ENCODE results near the gene CYSRT1.

CYSRT1 gene

DNA sequence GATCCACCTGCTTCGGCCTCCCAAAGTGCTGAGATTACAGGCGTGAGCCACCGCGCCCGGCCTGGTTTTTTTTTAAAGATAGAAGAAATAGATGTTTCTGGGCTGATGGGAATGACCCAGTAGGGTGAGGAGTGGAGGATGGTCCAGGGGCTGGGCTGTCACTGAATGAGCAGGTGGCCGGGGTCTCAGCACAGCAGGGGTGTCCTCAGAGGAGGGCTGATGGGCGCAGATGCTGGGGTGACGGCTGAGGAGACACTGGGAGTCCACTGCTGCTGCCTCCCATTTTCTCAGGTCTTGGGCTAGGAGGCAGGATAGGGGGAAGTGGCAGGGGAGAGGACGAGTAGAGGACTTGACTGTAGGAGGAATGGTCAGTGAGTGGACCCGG, 50.2 kb downstream of the CYSRT1 start:
- no peak for DNase-seq
